Stimulated activated CD8-positive, alpha-beta memory T cell treated with anti-CD3 and anti-CD28 coated beads, Interleukin-7, amount 100 ng/mL, for 1 hour (primary cell): Measurements from ENCODE around the gene PPP1R3D.

Experiments
- DNase-seq, 2 donors: peaks; one replicate each; pipeline ENCODE4 v3.0.0-alpha.2; 2020; ENCODE audit warnings: low read depth in 2 of 2

PPP1R3D gene

GRCh38 chr20:59948828-59949720 is 9.0 kb upstream of the PPP1R3D start:
- DNase-seq: no peak

GRCh38 chr20:59948212-59948611 is 8.1 kb upstream of the PPP1R3D start:
- no peak for DNase-seq

GRCh38 chr20:59947376-59947775 is 7.3 kb upstream of the PPP1R3D start:
- no peak for DNase-seq

GRCh38 chr20:59945731-59946130 is 5.6 kb upstream of the PPP1R3D start:
- DNase-seq: no peak

GRCh38 chr20:59945175-59945574 is 5.1 kb upstream of the PPP1R3D start:
- no peak for DNase-seq

- no peak for DNase-seq
Measured at GRCh38 chr20:59944726-59945125, 4.6 kb upstream of the PPP1R3D start.

- no peak for DNase-seq
Measured at GRCh38 chr20:59942245-59942644, 2.1 kb upstream of the PPP1R3D start.

GRCh38 chr20:59940956-59941294 is 820 bp upstream of the PPP1R3D start:
- no peak for DNase-seq

GRCh38 chr20:59939879-59940128 is 301 bp downstream of the PPP1R3D start:
- DNase-seq: no peak

- DNase-seq: no peak
Measured at GRCh38 chr20:59939052-59939878, 840 bp downstream of the PPP1R3D start.

GRCh38 chr20:59938696-59939051 is 1.4 kb downstream of the PPP1R3D start:
- no peak for DNase-seq

GRCh38 chr20:59938221-59938620 is 1.9 kb downstream of the PPP1R3D start:
- DNase-seq: no peak

GRCh38 chr20:59937150-59937549 is 3.0 kb downstream of the PPP1R3D start:
- DNase-seq: no peak

GRCh38 chr20:59936409-59936808 is 3.7 kb downstream of the PPP1R3D start:
- no peak for DNase-seq

- no peak for DNase-seq
Measured at GRCh38 chr20:59935457-59936185, 4.5 kb downstream of the PPP1R3D start.

GRCh38 chr20:59933849-59934585 is 6.1 kb downstream of the PPP1R3D start:
- peak; percentile 46 to 61 for DNase-seq

GRCh38 chr20:59933296-59933848 is 6.7 kb downstream of the PPP1R3D start, which contains the start of gene SYCP2:
Gene SYCP2, minus strand, starts transcription at chr20:59933637. Its CDS starts 11,224 bp downstream, at chr20:59922413.
- peak in 1 of 2 donors; percentile 46 for DNase-seq

- DNase-seq: no peak
Measured at GRCh38 chr20:59932616-59933295, 7.3 kb downstream of the PPP1R3D start.

- no peak for DNase-seq
Measured at GRCh38 chr20:59931511-59932312, 8.4 kb downstream of the PPP1R3D start.

- no peak for DNase-seq
Measured at GRCh38 chr20:59925899-59926298, 14.2 kb downstream of the PPP1R3D start.
